H1 (cell line): ENCODE results near the gene FITM1. TPM values are rescaled to one million over a fixed set of nuclear protein-coding genes. Genes with fewer than 3 reads are reported as not detected.

Experiments
- MAFK ChIP-seq: IDR thresholded peaks from 2 replicates; pipeline ENCODE4 v1.6.1; 2012; ENCODE audit warnings: low read depth, mild to moderate bottlenecking, improper control_type of control experiment, low read length
- NANOG ChIP-seq: IDR thresholded peaks from 2 replicates; pipeline ENCODE4 v1.6.1; 2011; ENCODE audit warnings: low read length, low read depth, mild to moderate bottlenecking, inconsistent platforms; ENCODE audit not compliant: insufficient read depth, poor library complexity, severe bottlenecking
- SAP30 ChIP-seq: fragments of 300-600 bp; sonication (generic); IDR thresholded peaks from 2 replicates; pipeline ENCODE4 v1.7.1; 2012; ENCODE audit warnings: low read length, moderate library complexity, mild to moderate bottlenecking, inconsistent platforms; ENCODE audit not compliant: insufficient read depth, insufficient replicate concordance
- SP2 ChIP-seq: IDR thresholded peaks from 2 replicates; pipeline ENCODE4 v1.6.1; 2012; ENCODE audit warnings: mild to moderate bottlenecking, low read length, inconsistent platforms
- TCF12 ChIP-seq: IDR thresholded peaks from 2 replicates; pipeline ENCODE4 v1.6.1; 2011; ENCODE audit warnings: low read depth, mild to moderate bottlenecking, low read length
- polyA plus RNA-seq, 7 experiments: library from polyadenylated mRNA; depleted of rRNA in 3 of 7; stranded (reverse) in 5 of 7; unstranded in 2 of 7; fragments of >200 nt in 5 of 7; fragments of 200-250 nt in 2 of 7; gene quantifications; 1 replicate in 5 of 7; 2 replicates in 1 of 7; 4 replicates in 1 of 7; pipeline versions ENCODE4 v1.2.1 to v1.2.3, GENCODE V29; 2011 to 2013; ENCODE audit warnings: missing spikeins in 2 of 7, mixed read lengths in 2 of 7
- total RNA-seq: library from RNA; stranded (reverse); fragmentation: NEBNext Ultra II Directional; extraction: Animal tissue kit (Norgen Biotek cat#: 25700); gene quantifications from 2 replicates; pipeline ENCODE4 v1.2.1, GENCODE V29; 2021

FITM1 gene
- total and polyA plus RNA-seq, 2 of the 8 experiments (the other 6 are each of a cell fraction or from before 2014, with no cell fraction given) = 0.53 to 0.76 TPM

DNA sequence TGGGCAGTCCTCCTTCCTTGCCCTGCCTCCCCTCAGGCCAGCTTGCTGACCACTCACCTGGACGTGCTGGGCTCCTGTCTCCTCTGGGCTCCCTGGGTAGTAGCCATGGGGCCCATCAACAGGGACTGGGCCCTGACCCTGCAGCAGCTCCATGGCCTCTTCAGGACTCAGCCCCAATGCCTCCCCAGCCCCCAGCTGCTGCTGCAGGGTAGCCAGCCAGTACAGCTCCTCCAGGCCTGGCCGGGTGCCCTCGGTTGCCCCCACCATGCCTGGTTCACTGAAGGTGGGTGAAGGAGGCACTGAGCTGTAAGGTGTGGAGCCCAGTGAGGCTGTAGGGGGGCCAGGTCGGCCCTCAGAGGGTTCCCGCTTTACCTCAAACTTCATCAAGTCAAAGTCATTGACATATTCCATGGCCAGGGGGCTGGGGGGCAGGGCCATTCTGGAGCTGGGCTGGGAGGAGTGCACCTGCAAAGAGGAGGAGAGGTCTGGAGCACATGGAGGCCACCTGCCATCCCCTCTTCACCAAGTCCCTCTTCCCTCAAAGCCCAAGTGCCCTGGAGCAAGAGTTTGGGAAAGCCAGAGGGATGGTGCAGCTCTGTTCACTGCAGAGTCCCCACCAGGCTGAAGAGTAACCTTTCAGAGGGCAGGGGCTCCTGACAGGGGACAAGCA is 47.9 kb upstream of the FITM1 start (continued):
- TF ChIP-seq NANOG = no peak
- no peak for TF ChIP-seq SP2
- TF ChIP-seq MAFK = no peak
- no peak for TF ChIP-seq TCF12
- no peak for TF ChIP-seq SAP30
